SK-N-MC (cell line): ENCODE measurements around the gene SERPINA10.

Source experiments
- EZH2 ChIP-seq: fragments of 200-600 bp; sonication (generic); IDR thresholded peaks from one replicate; pipeline ENCODE4 v1.6.1; 2017; ENCODE audit warnings: antibody characterized with exemption
- POLR2AphosphoS5 ChIP-seq: IDR thresholded peaks from 2 replicates; pipeline ENCODE4 v1.6.1; 2012; ENCODE audit warnings: mild to moderate bottlenecking, low read depth, low read length, borderline replicate concordance

DNA sequence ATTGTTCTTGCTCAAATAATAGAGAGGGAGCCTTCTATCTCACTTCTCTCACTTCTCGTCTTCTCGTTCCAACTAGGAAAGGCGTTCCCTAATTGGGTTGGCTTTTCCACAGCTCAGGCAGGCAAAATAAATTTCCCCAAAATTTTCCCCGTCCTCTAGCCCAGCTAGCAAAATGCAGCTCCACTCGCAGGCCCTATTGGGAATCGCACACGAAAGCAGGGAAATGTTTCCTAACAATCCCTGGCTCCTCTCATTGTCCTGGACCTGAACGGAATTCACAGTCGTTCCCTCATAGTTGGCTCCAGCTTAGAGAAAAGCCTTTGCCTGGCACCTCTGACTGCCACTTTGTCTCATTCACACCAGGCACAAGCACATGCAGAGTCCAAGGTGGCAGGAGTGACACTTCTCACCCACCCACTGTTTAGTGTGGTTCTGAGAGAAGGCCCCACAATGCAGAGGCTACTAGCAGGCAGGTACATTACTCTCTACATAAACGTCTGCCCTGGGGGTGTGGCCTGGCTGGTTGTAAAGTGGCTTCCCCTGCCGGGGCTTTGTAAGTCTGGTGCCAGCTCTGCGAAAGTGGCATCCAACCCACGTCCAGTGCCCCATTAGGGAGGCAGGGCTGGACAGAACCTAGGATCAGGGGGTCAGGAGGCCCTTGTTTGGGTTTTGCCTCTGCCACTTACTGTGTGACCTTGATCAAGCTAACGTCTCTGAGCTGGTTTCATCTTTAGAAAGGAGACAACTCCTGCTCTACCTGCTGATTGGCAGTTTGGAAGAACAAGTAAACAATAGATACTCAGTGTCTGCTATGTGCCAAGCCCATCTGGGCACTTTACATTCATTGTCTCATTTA lies 4.2 kb downstream of the SERPINA10 start:
- TF ChIP-seq EZH2, result no peak
- TF ChIP-seq POLR2AphosphoS5, result no peak
